DMS53 treated with DMSO at 0.1 percent for 48 hours (cell line): ENCODE measurements around the gene ARHGAP29.
"Not testable (repeated sequence)": the region's sequence is repeated elsewhere in the genome, so short reads cannot be mapped to it uniquely, and the experiment has no call there.

Experiments
- DNase-seq: peaks from one replicate; lab custom pipeline; 2025; ENCODE audit not compliant: unreplicated experiment; lab: John Stamatoyannopoulos, UW

The ARHGAP29 gene

GRCh38 chr1:94182191-94182590 lies 55.2 kb downstream of the ARHGAP29 start:
- DNase-seq, result no peak

DNA sequence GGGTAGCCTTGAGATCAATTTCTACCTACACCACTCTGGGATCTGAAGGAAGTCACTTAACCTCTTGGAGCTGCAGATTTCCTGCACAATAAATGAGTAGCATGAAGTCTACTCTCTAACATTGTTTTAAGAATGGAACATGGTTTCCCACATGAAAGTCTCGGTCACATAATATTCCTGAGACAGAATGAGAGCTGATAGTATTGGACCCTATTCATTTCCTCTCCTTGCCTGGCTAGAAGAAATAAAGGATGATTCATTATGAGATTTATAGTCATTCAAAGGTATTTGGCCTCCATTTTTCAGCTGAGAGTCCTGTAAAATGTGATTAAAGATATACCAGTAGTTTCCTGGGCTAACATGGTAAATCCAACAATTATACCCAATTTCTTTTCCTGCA lies 56.7 kb downstream of the ARHGAP29 start:
- no peak for DNase-seq

DNA sequence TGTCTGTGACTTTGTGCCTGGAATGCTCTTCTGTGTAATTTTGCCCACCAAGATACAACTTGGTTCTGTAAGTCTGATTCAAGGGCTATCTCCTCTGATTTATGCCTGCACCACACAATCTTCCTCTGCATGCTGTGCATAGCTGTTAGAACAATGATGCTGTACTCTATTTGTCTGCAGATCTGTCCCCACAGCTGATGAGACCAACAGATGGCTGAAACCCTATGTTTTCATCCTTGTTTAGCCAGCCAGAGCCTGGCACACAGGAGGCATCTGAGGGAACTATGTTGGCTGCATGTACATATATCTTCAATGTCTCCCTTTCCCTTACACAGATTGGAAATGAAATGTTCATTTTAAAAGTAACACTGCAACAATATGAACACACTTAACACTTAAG lies 58.5 kb downstream of the ARHGAP29 start:
- no peak for DNase-seq

DNA sequence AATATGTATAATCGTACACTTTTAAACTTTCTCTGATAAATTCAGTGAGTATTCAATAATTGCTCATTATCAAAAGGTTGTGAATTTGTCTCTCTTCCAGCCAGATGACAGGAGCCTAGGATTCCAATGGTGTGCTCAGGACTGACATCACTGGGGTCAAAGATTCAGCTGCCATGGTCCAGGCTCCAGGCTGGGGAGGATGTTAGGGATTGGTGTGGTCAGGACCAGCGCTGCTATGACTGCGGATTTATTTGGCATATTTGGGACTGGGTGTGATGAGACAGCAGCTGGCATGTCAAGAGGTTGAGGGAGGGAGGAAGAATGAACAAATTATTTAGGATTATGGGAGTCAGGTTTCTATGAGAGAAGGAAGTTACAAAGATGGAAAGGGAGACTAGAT lies 68.3 kb downstream of the ARHGAP29 start:
- no peak for DNase-seq

DNA sequence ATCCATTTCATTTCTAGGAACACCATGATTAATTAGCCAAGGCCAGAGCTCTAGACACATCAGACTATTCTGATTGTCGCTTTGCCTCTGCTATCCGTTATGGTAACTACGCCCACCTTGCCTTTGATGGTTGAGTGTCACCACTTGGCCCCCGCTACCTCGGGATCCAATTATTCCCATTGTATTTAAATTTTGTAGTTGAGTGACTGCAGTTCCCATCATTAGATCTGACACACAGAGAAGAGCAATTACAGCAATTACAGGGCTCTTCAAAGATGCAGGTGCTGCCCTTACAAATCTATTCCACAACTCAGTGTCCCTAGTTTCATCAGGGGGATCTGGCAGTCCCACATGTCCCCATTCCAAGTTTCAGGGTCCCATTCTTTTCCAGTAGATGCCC lies 71.5 kb downstream of the ARHGAP29 start:
- DNase-seq, result no peak

- not testable (repeated sequence) for DNase-seq
Measured at GRCh38 chr1:94164885-94165284, 72.5 kb downstream of the ARHGAP29 start.

GRCh38 chr1:94164121-94164520 lies 73.3 kb downstream of the ARHGAP29 start:
- not testable (repeated sequence) for DNase-seq

- DNase-seq, result not testable (repeated sequence)
Measured at GRCh38 chr1:94163249-94163648, 74.1 kb downstream of the ARHGAP29 start.

GRCh38 chr1:94160811-94161210 lies 76.6 kb downstream of the ARHGAP29 start:
- DNase-seq, result peak; percentile 79

- no peak for DNase-seq
Measured at GRCh38 chr1:94156096-94156625, 81.2 kb downstream of the ARHGAP29 start.

DNA sequence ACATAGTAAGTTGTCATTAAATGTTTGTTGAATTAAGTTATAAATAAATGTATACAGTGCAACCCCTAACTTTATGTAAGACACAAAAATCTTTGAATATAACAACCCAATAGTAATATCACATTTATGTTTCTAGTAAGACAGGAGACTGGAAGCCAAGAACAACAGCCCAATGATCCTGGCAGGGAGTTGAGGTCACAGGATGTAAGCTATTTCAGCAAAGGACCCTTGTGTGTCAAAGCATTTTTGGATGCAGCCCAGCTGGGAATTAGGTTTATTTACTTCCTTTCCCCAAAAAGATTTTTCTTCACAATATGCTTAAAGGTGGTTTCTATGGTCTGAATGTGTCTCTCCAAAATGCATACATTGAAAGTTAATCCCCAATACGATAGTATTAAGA lies 82.4 kb downstream of the ARHGAP29 start:
- DNase-seq, result no peak

DNA sequence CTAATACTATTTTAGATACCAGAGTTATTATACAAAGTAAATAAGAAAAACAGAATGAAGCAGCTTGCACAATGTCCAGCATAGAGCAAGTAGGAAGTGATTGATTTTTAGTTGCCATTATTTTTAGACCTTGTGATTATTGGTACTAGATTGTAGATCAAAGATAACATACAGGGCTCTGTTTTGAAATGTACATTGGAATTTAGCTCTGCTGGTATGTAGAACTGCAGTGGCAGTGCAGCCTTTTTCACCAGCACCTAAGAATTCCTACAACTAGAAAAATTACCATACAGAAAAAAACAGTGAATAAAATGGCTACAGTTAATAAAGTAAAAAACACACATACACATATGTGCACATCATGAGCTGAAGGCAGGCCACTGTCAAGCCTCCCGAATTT lies 84.3 kb downstream of the ARHGAP29 start:
- no peak for DNase-seq

- not testable (repeated sequence) for DNase-seq
Measured at GRCh38 chr1:94149166-94149565, 88.2 kb downstream of the ARHGAP29 start.

DNA sequence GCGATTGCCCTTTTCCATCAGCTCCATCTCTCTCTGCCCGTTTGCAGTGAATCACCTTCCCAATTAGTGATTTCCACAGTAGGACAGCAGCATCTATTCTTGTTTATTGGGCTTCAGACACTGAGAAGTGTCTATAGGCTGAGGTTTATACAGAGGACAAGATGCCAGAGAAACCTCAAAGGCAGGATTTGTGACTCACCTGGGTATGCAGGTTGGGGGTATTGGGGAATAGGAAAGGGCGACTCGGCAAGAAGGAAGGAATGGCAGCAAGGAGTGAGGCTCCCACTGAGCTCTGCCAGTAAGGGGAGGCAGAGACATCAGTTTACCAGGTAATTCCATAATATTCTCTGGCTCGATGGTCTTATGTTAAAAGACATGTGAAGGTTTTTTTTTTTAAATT lies 91.1 kb downstream of the ARHGAP29 start:
- no peak for DNase-seq

DNA sequence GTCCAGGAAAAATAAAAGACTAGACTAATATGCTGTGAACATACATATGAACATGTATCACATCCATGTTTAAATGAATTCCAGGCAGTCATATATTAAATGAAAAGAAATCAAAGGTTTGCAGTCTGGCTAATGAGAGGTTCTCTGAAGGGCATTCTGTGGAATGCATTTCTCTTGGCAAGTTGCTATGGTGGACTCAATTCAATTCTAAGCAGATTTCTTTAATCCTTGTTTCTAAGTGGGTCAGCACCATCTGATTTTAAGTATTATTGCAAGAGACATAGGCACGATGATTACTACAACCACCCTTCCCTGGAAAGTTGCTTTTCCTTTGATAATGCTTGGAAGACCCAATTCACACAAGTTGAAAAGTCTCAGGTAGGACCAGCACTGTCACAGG lies 92.5 kb downstream of the ARHGAP29 start:
- no peak for DNase-seq

DNA sequence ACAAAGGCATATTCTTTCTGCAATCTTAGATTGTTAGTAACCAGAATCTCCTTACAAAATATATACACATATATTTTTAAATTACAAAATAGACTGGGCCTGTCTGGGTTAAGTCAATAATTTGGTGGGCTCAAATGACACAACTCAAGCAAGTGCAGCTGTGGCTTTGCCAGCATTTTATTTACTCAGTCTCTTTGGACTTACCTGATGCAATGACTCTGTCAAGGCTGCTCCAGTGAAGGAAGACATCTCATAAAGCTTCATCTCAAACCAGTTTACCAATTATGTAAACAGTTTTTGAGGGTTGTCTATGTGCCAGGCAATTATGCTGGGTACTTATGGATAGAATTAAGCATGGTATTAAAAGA lies 93.6 kb downstream of the ARHGAP29 start:
- peak; percentile 84 for DNase-seq

DNA sequence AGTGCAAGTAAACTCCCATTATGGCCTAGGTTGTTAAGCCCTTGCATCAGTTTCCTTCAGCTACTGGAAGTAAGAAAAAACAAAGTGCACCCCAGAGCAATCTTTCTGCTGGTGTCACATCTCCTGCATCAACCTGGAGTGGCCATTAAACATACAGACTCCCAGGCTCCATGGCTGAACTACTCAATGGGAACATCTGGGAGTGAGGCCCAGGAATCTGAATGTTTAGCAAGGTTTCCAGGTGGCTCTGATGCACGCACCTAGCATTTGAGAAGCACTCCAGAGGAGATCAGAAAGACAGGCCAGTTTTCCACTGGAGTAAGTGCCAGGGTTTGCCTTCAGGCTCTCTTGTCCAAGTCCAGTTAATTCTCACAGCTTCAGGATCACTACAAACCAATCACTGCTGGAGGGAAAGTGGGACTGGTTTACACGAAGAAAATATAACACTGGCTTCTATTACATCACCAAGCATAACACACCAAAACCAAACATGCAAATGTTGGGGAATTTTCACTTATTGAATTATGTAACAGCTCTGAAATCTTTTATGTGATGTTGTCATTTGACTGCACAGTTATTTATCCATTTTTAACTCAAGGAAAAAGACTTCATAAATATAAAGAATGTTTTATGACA lies 94.1 kb downstream of the ARHGAP29 start:
- DNase-seq, result peak; percentile 33

DNA sequence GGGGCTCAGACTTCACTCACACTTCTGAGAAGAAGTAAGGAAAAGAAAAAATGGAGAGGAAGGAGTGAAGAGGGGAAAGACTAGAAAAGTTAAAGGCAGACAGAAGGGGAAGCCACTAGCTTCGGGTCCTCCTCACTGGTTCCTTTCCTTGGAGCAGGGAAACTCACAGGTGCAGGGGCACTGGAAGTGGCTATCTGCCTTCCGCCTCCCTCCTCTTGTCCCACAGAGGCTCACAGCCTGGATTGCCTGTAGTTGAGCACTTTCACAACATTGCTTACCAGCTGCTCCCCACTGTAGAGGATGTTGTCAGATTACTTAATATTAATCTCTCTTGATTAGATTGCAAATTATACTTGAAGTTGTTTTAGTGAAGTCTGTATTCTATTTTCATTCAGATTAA lies 94.8 kb downstream of the ARHGAP29 start:
- no peak for DNase-seq

DNA sequence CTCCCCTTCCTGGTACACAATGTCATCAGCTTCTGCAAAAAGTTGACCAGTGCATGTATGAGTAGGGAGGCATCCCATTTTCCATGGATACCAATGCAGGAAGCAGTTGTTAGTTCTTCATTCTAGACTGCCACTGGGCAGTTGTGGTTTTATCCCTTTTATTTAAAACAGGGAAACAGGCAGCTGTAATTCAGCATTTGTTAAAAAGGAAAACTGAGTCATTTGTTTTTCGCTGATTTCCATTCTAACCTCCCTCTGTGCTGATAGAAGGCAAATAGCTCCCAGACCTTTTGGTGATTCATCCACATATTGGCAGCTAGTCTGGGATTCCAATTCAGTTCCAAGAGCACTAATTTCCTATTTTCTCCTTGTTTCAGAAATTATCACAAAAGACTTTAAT lies 95.4 kb downstream of the ARHGAP29 start:
- DNase-seq, result no peak

DNA sequence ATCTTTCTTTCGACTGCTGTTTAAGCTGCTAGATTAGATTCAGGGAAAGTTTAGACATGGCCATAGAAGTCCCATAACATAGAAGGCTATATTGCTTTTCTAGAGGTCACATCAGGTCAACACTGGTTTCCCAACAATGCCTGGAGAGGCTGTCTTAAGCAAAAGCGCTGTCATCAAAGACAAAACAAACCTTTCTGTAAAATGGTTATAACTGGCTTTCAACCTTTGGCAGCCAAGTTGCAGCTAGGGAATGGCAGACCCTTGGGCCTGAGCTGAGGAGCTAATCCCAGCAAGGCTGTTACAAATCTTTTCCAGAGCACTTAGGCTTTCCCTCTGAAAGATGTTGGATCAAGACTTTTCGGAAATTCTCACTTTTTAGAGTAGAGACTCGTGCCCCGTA lies 105.3 kb downstream of the ARHGAP29 start:
- no peak for DNase-seq

DNA sequence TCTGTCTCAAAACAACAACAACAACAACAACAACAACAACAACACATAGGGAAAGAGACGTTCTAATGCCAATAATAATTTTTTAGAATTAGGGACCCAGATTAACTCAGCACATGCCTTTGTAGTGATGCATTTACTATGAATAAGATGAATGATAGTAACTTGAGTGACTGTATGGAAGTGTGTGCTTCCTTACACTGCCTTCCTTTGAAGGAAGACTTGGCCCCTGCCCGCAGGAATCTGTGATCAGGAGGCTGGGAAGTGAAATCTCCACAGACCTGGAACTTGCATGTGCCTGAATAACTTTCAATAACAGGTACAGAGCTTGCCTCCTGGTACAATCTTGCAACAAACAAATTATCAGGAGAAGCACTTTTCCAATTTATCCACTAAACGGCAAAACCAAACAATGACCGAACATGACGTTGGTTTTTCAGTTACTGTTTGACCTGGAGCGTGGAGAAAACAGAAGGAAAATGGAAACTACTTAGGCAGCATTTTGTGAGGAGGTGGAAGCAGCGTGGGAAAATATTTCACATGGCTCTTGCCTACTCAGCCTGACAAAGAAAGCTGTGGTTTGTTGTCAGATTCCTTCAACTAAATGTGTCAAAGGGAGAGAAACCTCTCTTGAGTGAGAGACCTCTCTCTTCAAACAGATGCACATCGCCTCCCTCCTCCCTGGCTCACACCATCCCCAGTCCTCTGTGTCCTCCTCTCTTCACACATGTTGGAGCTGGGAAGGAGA lies 106.4 kb downstream of the ARHGAP29 start:
- no peak for DNase-seq

DNA sequence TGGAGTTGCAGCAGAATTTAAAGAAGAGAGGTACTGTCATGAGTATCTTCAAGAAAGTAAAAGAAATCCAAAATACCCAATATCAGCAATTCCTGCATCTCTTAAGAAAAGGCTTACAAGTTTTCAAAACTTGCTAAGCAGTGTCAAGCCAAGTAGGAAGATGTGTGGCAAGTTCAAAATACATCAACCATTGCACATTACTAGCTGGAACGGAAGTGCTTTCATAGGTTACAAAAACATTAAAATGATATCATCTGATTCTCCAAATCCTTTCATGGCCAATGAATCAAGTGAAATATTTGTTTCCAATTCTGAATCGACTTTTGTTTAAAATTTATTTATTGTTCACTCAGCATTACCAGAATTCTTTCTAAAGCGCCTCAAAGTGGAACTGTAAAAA lies 110.7 kb downstream of the ARHGAP29 start:
- no peak for DNase-seq
